WERI-Rb-1 (cell line): ENCODE data around the gene WDR5B.

ENCODE experiments used
- DNase-seq: peaks from one replicate; pipeline ENCODE4 v3.0.0-alpha.2; 2020
- H3K27ac ChIP-seq: fragments of 250-450 bp; sonication (Bioruptor Pico); 2 replicates; pipeline ENCODE4 v1.5.1; 2020; ENCODE audit warnings: mild to moderate bottlenecking, moderate library complexity
- H3K27me3 ChIP-seq: fragments of 250-450 bp; sonication (Bioruptor Pico); 2 replicates; pipeline ENCODE4 v1.5.1; 2021; ENCODE audit warnings: mild to moderate bottlenecking, low read depth, moderate library complexity; ENCODE audit not compliant: insufficient read depth, severe bottlenecking
- H3K36me3 ChIP-seq: fragments of 250-450 bp; sonication (Bioruptor Pico); 2 replicates; pipeline ENCODE4 v1.5.1; 2020; ENCODE audit warnings: mild to moderate bottlenecking, moderate library complexity
- H3K4me3 ChIP-seq: 2 replicates; pipeline ENCODE4 v1.5.1; 2011; ENCODE audit warnings: low read depth, mild to moderate bottlenecking, control low read depth, low read length
- H3K9me3 ChIP-seq: fragments of 250-450 bp; sonication (Bioruptor Pico); 2 replicates; pipeline ENCODE4 v1.5.1; 2021; ENCODE audit warnings: mild to moderate bottlenecking, moderate library complexity; ENCODE audit not compliant: severe bottlenecking
- CTCF ChIP-seq: IDR thresholded peaks from 2 replicates; pipeline ENCODE4 v1.5.1; 2011; ENCODE audit warnings: low read depth, mild to moderate bottlenecking, control low read depth, inconsistent platforms, low read length

WDR5B gene

GRCh38 chr3:122415104-122415744, 638 bp downstream of the WDR5B start:
- peak overlapping the region; percentile 76 for H3K4me3 ChIP-seq
- TF ChIP-seq CTCF: no peak
- H3K36me3 ChIP-seq: peaks cover 11% of the 10 kb centered on the region
- peak; percentile 14 for DNase-seq
- no peaks in the 10 kb centered on the region for H3K27me3 ChIP-seq
- peak overlapping the region; percentile 92 for H3K27ac ChIP-seq
- H3K9me3 ChIP-seq: no peaks in the 10 kb centered on the region

- H3K27me3 ChIP-seq: no peaks in the 10 kb centered on the region
- peaks cover 11% of the 10 kb centered on the region for H3K36me3 ChIP-seq
Observed at GRCh38 chr3:122414391-122414790, 1.5 kb downstream of the WDR5B start.

GRCh38 chr3:122410639-122411038, 5.2 kb downstream of the WDR5B start:
- Histone ChIP-seq H3K36me3 (peaks cover 30% of the 10 kb centered on the region), H3K27ac (no peak overlapping the region)
- DNase-seq: no peak

More at GRCh38 chr3:122414391-122414790, 1.5 kb downstream of the WDR5B start:
- no peak for TF ChIP-seq CTCF
- no peaks in the 10 kb centered on the region for H3K9me3 ChIP-seq
- no peak overlapping the region for H3K4me3 ChIP-seq
- no peak for DNase-seq
- no peak overlapping the region for H3K27ac ChIP-seq

GRCh38 chr3:122410111-122410510, 5.8 kb downstream of the WDR5B start:
- Histone ChIP-seq H3K27ac (no peak overlapping the region), H3K36me3 (peaks cover 30% of the 10 kb centered on the region), H3K27me3 (no peaks in the 10 kb centered on the region), H3K9me3 (no peaks in the 10 kb centered on the region), H3K4me3 (no peak overlapping the region)
- TF ChIP-seq CTCF: no peak
- no peak for DNase-seq

More at GRCh38 chr3:122410639-122411038, 5.2 kb downstream of the WDR5B start:
- no peak for TF ChIP-seq CTCF
- Histone ChIP-seq H3K9me3 (no peaks in the 10 kb centered on the region), H3K4me3 (no peak overlapping the region), H3K27me3 (no peaks in the 10 kb centered on the region)

GRCh38 chr3:122409446-122409845, 6.4 kb downstream of the WDR5B start:
- no peaks in the 10 kb centered on the region for H3K9me3 ChIP-seq
- peaks cover 33% of the 10 kb centered on the region for H3K36me3 ChIP-seq
- no peak for DNase-seq
- H3K4me3 ChIP-seq: no peak overlapping the region
- no peak overlapping the region for H3K27ac ChIP-seq
- no peak for TF ChIP-seq CTCF
- no peaks in the 10 kb centered on the region for H3K27me3 ChIP-seq

GRCh38 chr3:122407946-122408345, 7.9 kb downstream of the WDR5B start:
- Histone ChIP-seq H3K27me3 (no peaks in the 10 kb centered on the region), H3K4me3 (no peak overlapping the region)
- no peak for TF ChIP-seq CTCF

More at GRCh38 chr3:122407946-122408345, 7.9 kb downstream of the WDR5B start:
- Histone ChIP-seq H3K27ac (no peak overlapping the region), H3K36me3 (peaks cover 30% of the 10 kb centered on the region), H3K9me3 (no peaks in the 10 kb centered on the region)
- DNase-seq: no peak
